ENCODE data around the gene TM7SF2. TPM values are rescaled to one million over a fixed set of nuclear protein-coding genes. Genes with fewer than 3 reads are reported as not detected.

The TM7SF2 gene
- total RNA-seq, 2 experiments from 2014 or later = 17.4 to 18.1 TPM

- no peak overlapping the region for H3K4me3 Mint-ChIP-seq
- no peaks in the 10 kb centered on the region for H3K9me3 Mint-ChIP-seq (ENCODE audit: low read depth)
- peaks cover 62% of the 10 kb centered on the region for H3K36me3 Mint-ChIP-seq (ENCODE audit: low read depth)
- peaks cover 35% of the 10 kb centered on the region for H3K4me1 Mint-ChIP-seq
- peak; percentile 90 for ATAC-seq
- no peaks in the 10 kb centered on the region for H3K27me3 Mint-ChIP-seq
- intact Hi-C loops (cut with DNase I, micrococcal nuclease) = loop anchor here (1.0 kb wide), 1 partner anchor 65 kb away; no protein-coding TSS in a partner anchor
- H3K27ac Mint-ChIP-seq = peak overlapping the region; percentile 7
- POLR2A ChIA-PET = interaction anchor here (0.9 kb wide), 1 partner anchor 9 kb away, joined by 3 read pairs; no protein-coding TSS in a partner anchor
- CTCF ChIA-PET = interaction anchor here (0.6 to 1.0 kb wide), 2 partner anchors 17 to 132 kb away, joined by 3 read pairs; no protein-coding TSS in a partner anchor
- peak; percentile 79 for DNase-seq
These were observed 33.5 kb upstream of the TM7SF2 start for GRCh38 chr11:65078151-65078550.

GRCh38 chr11:65078786-65079342 is 32.8 kb upstream of the TM7SF2 start:
- peaks cover 69% of the 10 kb centered on the region for H3K36me3 Mint-ChIP-seq (ENCODE audit: low read depth)
- no peaks in the 10 kb centered on the region for H3K9me3 Mint-ChIP-seq (ENCODE audit: low read depth)
- POLR2A ChIA-PET = interaction anchor here (0.6 to 0.9 kb wide), 3 partner anchors 9 to 69 kb away, joined by 3 read pairs; no protein-coding TSS in a partner anchor
- peaks cover 35% of the 10 kb centered on the region for H3K4me1 Mint-ChIP-seq
- H3K27ac Mint-ChIP-seq = peak overlapping the region; percentile 7
- H3K4me3 Mint-ChIP-seq = no peak overlapping the region
- intact Hi-C loops (cut with DNase I, micrococcal nuclease) = loop anchor here (1.0 kb wide), 1 partner anchor 66 kb away; no protein-coding TSS in a partner anchor
- DNase-seq (no peak), ATAC-seq (no peak)
- CTCF ChIA-PET = interaction anchor here (0.5 to 1.0 kb wide), 3 partner anchors 16 to 131 kb away, joined by 3 to 4 read pairs (median 3); no protein-coding TSS in a partner anchor
- no peaks in the 10 kb centered on the region for H3K27me3 Mint-ChIP-seq

- intact Hi-C loops (cut with DNase I, micrococcal nuclease) = loop anchor here in 1 of 2 experiments (1.0 to 5.0 kb wide), 2 partner anchors 41 to 56 kb away; partner anchors contain the start of genes SAC3D1 and SNX15
- DNase-seq = peak; percentile 30
- ATAC-seq = peak; percentile 3
- ChIA-PET POLR2A (interaction anchor here (0.5 to 1.1 kb wide), 5 partner anchors 10 to 1564 kb away, joined by 3 read pairs; partner anchors contain the start of gene TM7SF2), CTCF (interaction anchor here (0.5 to 1.4 kb wide), 11 partner anchors 9 to 853 kb away, joined by 3 to 5 read pairs (median 3); partner anchors contain the start of gene MRPL49)
- H3K36me3 Mint-ChIP-seq (ENCODE audit: low read depth) = peaks cover 63% of the 10 kb centered on the region
- H3K4me3 Mint-ChIP-seq = peak overlapping the region; percentile 99
- H3K4me1 Mint-ChIP-seq = peaks cover 47% of the 10 kb centered on the region
- H3K27ac Mint-ChIP-seq = peak overlapping the region; percentile 98
- H3K27me3 Mint-ChIP-seq = no peaks in the 10 kb centered on the region
- no peaks in the 10 kb centered on the region for H3K9me3 Mint-ChIP-seq (ENCODE audit: low read depth)
These were observed 28.4 kb upstream of the TM7SF2 start for GRCh38 chr11:65083134-65083833.

- Mint-ChIP-seq H3K36me3 (ENCODE audit: low read depth) (peaks cover 62% of the 10 kb centered on the region), H3K27me3 (no peaks in the 10 kb centered on the region), H3K4me3 (peak within 1 kb of the TSS; percentile 99), H3K9me3 (ENCODE audit: low read depth) (no peaks in the 10 kb centered on the region), H3K27ac (peak within 1 kb of the TSS; percentile 98), H3K4me1 (peaks cover 41% of the 10 kb centered on the region)
- ATAC-seq = peak; percentile 81
- ChIA-PET CTCF (interaction anchor here (0.5 to 1.4 kb wide), 4 partner anchors 10 to 93 kb away, joined by 3 to 5 read pairs (median 4); partner anchors contain the start of gene MRPL49), POLR2A (interaction anchor here (0.6 to 1.1 kb wide), 3 partner anchors 9 to 28 kb away, joined by 3 read pairs; partner anchors contain the start of gene TM7SF2)
- DNase-seq = peak; percentile 97
- intact Hi-C loops (cut with DNase I, micrococcal nuclease) = loop anchor here (1.0 to 5.0 kb wide), 19 partner anchors 12 to 531 kb away; partner anchors contain the start of genes FAU (in 2 of the 2), MRPL49 (in 2 of the 2), SAC3D1 (in 2 of the 2) and SNX15 (in 2 of the 2)
These were observed 27.7 kb upstream of the TM7SF2 start, which contains the start of the genes CDCA5 and ZFPL1 for GRCh38 chr11:65083834-65084597. TSS of gene CDCA5 (minus strand) at chr11:65084040. CDS start at chr11:65083978, 62 bp downstream. TSS of gene ZFPL1 (plus strand) at chr11:65084222. CDS start at chr11:65084699, 477 bp downstream.

- ChIA-PET POLR2A (interaction anchor here (0.6 to 1.1 kb wide), 3 partner anchors 13 to 554 kb away, joined by 3 to 7 read pairs (median 4); partner anchors contain the start of gene ZNHIT2), CTCF (interaction anchor here (0.7 to 1.2 kb wide), 4 partner anchors 26 to 38 kb away, joined by 3 to 4 read pairs (median 3); partner anchors contain the start of genes MRPL49, TM7SF2 and ZNHIT2)
- H3K4me3 Mint-ChIP-seq = peak overlapping the region; percentile 99
- no peaks in the 10 kb centered on the region for H3K9me3 Mint-ChIP-seq (ENCODE audit: low read depth)
- H3K36me3 Mint-ChIP-seq (ENCODE audit: low read depth) = peaks cover 59% of the 10 kb centered on the region
- no peak for DNase-seq
- H3K27me3 Mint-ChIP-seq = no peaks in the 10 kb centered on the region
- peaks cover 35% of the 10 kb centered on the region for H3K4me1 Mint-ChIP-seq
- intact Hi-C loops (cut with DNase I, micrococcal nuclease) = loop anchor here (1.0 to 5.0 kb wide), 19 partner anchors 12 to 531 kb away; partner anchors contain the start of genes FAU (in 2 of the 2), MRPL49 (in 2 of the 2), SAC3D1 (in 2 of the 2) and VPS51 (in 2 of the 2)
- ATAC-seq = peak; percentile 10
- peak overlapping the region; percentile 98 for H3K27ac Mint-ChIP-seq
These were observed 26.9 kb upstream of the TM7SF2 start for GRCh38 chr11:65084598-65085375.

GRCh38 chr11:65085446-65085845 is 26.2 kb upstream of the TM7SF2 start:
- no peak for DNase-seq
- H3K27me3 Mint-ChIP-seq = no peaks in the 10 kb centered on the region
- peaks cover 56% of the 10 kb centered on the region for H3K36me3 Mint-ChIP-seq (ENCODE audit: low read depth)
- peak overlapping the region; percentile 98 for H3K27ac Mint-ChIP-seq
- intact Hi-C loops (cut with DNase I, micrococcal nuclease) = loop anchor here in 1 of 2 experiments (2.0 kb wide), 1 partner anchor 25 kb away; the partner anchor contains the start of gene TM7SF2
- H3K4me1 Mint-ChIP-seq = peaks cover 31% of the 10 kb centered on the region
- peak overlapping the region; percentile 99 for H3K4me3 Mint-ChIP-seq
- POLR2A ChIA-PET = interaction anchor here (1.0 to 1.1 kb wide), 2 partner anchors 13 to 32 kb away, joined by 4 to 7 read pairs; partner anchors contain the start of gene ZNHIT2
- CTCF ChIA-PET = interaction anchor here (0.7 to 1.2 kb wide), 5 partner anchors 25 to 71 kb away, joined by 3 to 4 read pairs (median 3); partner anchors contain the start of genes ARL2, MRPL49, TM7SF2 and ZNHIT2
- ATAC-seq = no peak
- H3K9me3 Mint-ChIP-seq (ENCODE audit: low read depth) = no peaks in the 10 kb centered on the region

GRCh38 chr11:65086809-65087208 is 24.9 kb upstream of the TM7SF2 start:
- ATAC-seq (no peak), DNase-seq (no peak)
- peaks cover 44% of the 10 kb centered on the region for H3K36me3 Mint-ChIP-seq (ENCODE audit: low read depth)
- no peak overlapping the region for H3K4me3 Mint-ChIP-seq
- no peaks in the 10 kb centered on the region for H3K27me3 Mint-ChIP-seq
- ChIA-PET POLR2A (no interaction called here), CTCF (no interaction called here)
- H3K9me3 Mint-ChIP-seq (ENCODE audit: low read depth) = no peaks in the 10 kb centered on the region
- H3K4me1 Mint-ChIP-seq = peaks cover 24% of the 10 kb centered on the region
- intact Hi-C loops (cut with DNase I, micrococcal nuclease) = no loop called here
- no peak overlapping the region for H3K27ac Mint-ChIP-seq

- H3K4me3 Mint-ChIP-seq = no peak overlapping the region
- H3K27me3 Mint-ChIP-seq = no peaks in the 10 kb centered on the region
- no peak for ATAC-seq
- ChIA-PET CTCF (no interaction called here), POLR2A (no interaction called here)
- intact Hi-C loops (cut with DNase I, micrococcal nuclease) = no loop called here
- H3K9me3 Mint-ChIP-seq (ENCODE audit: low read depth) = no peaks in the 10 kb centered on the region
- peaks cover 40% of the 10 kb centered on the region for H3K36me3 Mint-ChIP-seq (ENCODE audit: low read depth)
- DNase-seq = no peak
- H3K27ac Mint-ChIP-seq = no peak overlapping the region
- H3K4me1 Mint-ChIP-seq = peaks cover 21% of the 10 kb centered on the region
These were observed 24.5 kb upstream of the TM7SF2 start for GRCh38 chr11:65087216-65087615.

- no peak for ATAC-seq
- DNase-seq = no peak
- no peak overlapping the region for H3K27ac Mint-ChIP-seq
- ChIA-PET POLR2A (no interaction called here), CTCF (interaction anchor here (1.2 kb wide), 1 partner anchor 11 kb away, joined by 3 read pairs; no protein-coding TSS in a partner anchor)
- no peaks in the 10 kb centered on the region for H3K9me3 Mint-ChIP-seq (ENCODE audit: low read depth)
- H3K36me3 Mint-ChIP-seq (ENCODE audit: low read depth) = peaks cover 34% of the 10 kb centered on the region
- intact Hi-C loops (cut with DNase I, micrococcal nuclease) = no loop called here
- H3K27me3 Mint-ChIP-seq = no peaks in the 10 kb centered on the region
- H3K4me3 Mint-ChIP-seq = no peak overlapping the region
- peaks cover 17% of the 10 kb centered on the region for H3K4me1 Mint-ChIP-seq
These were observed 23.8 kb upstream of the TM7SF2 start for GRCh38 chr11:65087827-65088226.

GRCh38 chr11:65089621-65090020 is 22.1 kb upstream of the TM7SF2 start:
- ChIA-PET CTCF (interaction anchor here (0.8 kb wide), 1 partner anchor 23 kb away, joined by 3 read pairs; no protein-coding TSS in a partner anchor), POLR2A (no interaction called here)
- Mint-ChIP-seq H3K27me3 (no peaks in the 10 kb centered on the region), H3K4me1 (peaks cover 13% of the 10 kb centered on the region), H3K36me3 (ENCODE audit: low read depth) (peaks cover 23% of the 10 kb centered on the region), H3K9me3 (ENCODE audit: low read depth) (no peaks in the 10 kb centered on the region), H3K4me3 (no peak overlapping the region), H3K27ac (no peak overlapping the region)
- ATAC-seq (no peak), DNase-seq (no peak)
- intact Hi-C loops (cut with DNase I, micrococcal nuclease) = no loop called here
